ENCODE data around the gene NPAS3.

GRCh38 chr14:33611405-33612196 lies 672.9 kb downstream of the NPAS3 start:
- TF ChIP-seq CTCF (IDR thresholded peaks at IDR 0.05) (no peak), EZH2phosphoT487 (IDR thresholded peaks at IDR 0.05) (no peak), EZH2 (IDR thresholded peaks at IDR 0.05) (no peak)
